ENCODE results near the gene EPHB2. TPM values are rescaled to one million over a fixed set of nuclear protein-coding genes. Genes with fewer than 3 reads are reported as not detected.
A peak's percentile ranks its signal among the peaks of the same experiment; 100 is the strongest.

EPHB2 gene
- total and polyA plus RNA-seq, 2 of the 4 experiments (the other 2 are of a cell fraction) = 52.3 to 58.8 TPM

GRCh38 chr1:22721122-22721873, 10.7 kb downstream of the EPHB2 start:
- no peak overlapping the region for H2BK5ac ChIP-seq (ENCODE audit: low read depth, low read length, poor library complexity, severe bottlenecking)
- no peak overlapping the region for H3K27ac ChIP-seq (ENCODE audit: insufficient read depth, low read length)
- no peak for ATAC-seq (ENCODE audit: low read depth)
- intact Hi-C loops (cut with micrococcal nuclease) = no loop called here
- dilution Hi-C loops (cut with HindIII; ENCODE audit: low sequenced_read_pairs, unreplicated experiment) = no loop called here
- no peak overlapping the region for H3K9ac ChIP-seq (ENCODE audit: low read depth, low read length)
- no peak for DNase-seq
- H4K8ac ChIP-seq (ENCODE audit: low read depth in 2 of 2, low read length in 2 of 2) = no peak overlapping the region
- H3K4me2 ChIP-seq (ENCODE audit: low read depth, low read length) = no peak overlapping the region
- no peak overlapping the region for H3K56ac ChIP-seq (ENCODE audit: extremely low read depth, insufficient read depth, low read length)
- no peak overlapping the region for H2AK9ac ChIP-seq (replicated peaks; ENCODE audit: low read depth, low read length, poor library complexity)
- H3K4ac ChIP-seq (ENCODE audit: low read depth, low read length) = no peak overlapping the region
- ChIA-PET POLR2A (ENCODE audit: unreplicated experiment) (interaction anchor here (0.7 kb wide), 1 partner anchor 69 kb away, joined by 7 read pairs; no protein-coding TSS in a partner anchor), CTCF (no interaction called here)
- peaks cover 3% of the 10 kb centered on the region; the same call in 1 of the 2 replicates for H3K4me1 ChIP-seq (ENCODE audit: control insufficient read depth, insufficient read depth, low read length)
- in situ Hi-C loops (cut with MboI; ENCODE audit: low sequenced_read_pairs) = no loop called here
- no peak overlapping the region for H2BK15ac ChIP-seq (ENCODE audit: low read depth, low read length)
- TF ChIP-seq CEBPB (IDR thresholded peaks at IDR 0.05; ENCODE audit: low read depth, low read length) (peak; percentile 71), SMC3 (IDR thresholded peaks at IDR 0.05; ENCODE audit: low read depth, low read length) (no peak)
- peaks cover 89% of the 10 kb centered on the region for H4K20me1 ChIP-seq (ENCODE audit: insufficient read depth, low read length)
- no peak overlapping the region for H3K18ac ChIP-seq (ENCODE audit: low read depth, low read length)
- H4K5ac ChIP-seq (ENCODE audit: low read depth, low read length) = no peak overlapping the region
- H3K14ac ChIP-seq (replicated peaks; ENCODE audit: low read depth, low read length) = no peak overlapping the region
- H2BK20ac ChIP-seq (ENCODE audit: low read depth, low read length) = no peak overlapping the region
- H4K91ac ChIP-seq (ENCODE audit: insufficient read depth, low read depth, low read length) = no peak overlapping the region
- H3K23ac ChIP-seq (ENCODE audit: low read depth, low read length) = no peak overlapping the region
- no peak overlapping the region for H2AK5ac ChIP-seq (ENCODE audit: low read depth, low read length)
- 91% methylated on average over 9 of the region's 10 CpGs; no CpG with 5 or more reads in 1 of the 2 experiments for WGBS, 2 experiments (ENCODE audit: extremely low coverage in 2 of 2, insufficient read length in 1 of 2)
- H3K79me1 ChIP-seq (ENCODE audit: low read depth in 1 of 2, low read length in 2 of 2) = peaks cover 47 to 93% of the 10 kb centered on the region in 2 experiments
- no peak overlapping the region for H2AFZ ChIP-seq (replicated peaks; ENCODE audit: low read length, poor library complexity)
- no TSS peak for BruUV-seq (replicated peaks)
- H3K27me3 ChIP-seq (ENCODE audit: control insufficient read depth, insufficient read depth, low read length) = no peaks in the 10 kb centered on the region
- H3K4me3 ChIP-seq (ENCODE audit: insufficient read depth, low read depth, low read length) = no peak overlapping the region
- no peaks in the 10 kb centered on the region for H3K9me3 ChIP-seq (ENCODE audit: control insufficient read depth, insufficient read depth, low read length)
- peaks cover 19% of the 10 kb centered on the region for H3K9me1 ChIP-seq (ENCODE audit: insufficient read depth, low read length)
- no peak overlapping the region for H2BK120ac ChIP-seq (ENCODE audit: low read depth, low read length)
- H3K36me3 ChIP-seq (ENCODE audit: control insufficient read depth, insufficient read depth, low read length) = peaks cover 2% of the 10 kb centered on the region; the same call in 1 of the 2 replicates

All from IMR-90 (cell line).